ENCODE data around the gene STARD3. TPM values are rescaled to one million over a fixed set of nuclear protein-coding genes. Genes with fewer than 3 reads are reported as not detected.
A peak's percentile ranks its signal among the peaks of the same experiment; 100 is the strongest.

STARD3 gene
- total RNA-seq, 1 donor from 2014 or later: 58.2 TPM

DNA sequence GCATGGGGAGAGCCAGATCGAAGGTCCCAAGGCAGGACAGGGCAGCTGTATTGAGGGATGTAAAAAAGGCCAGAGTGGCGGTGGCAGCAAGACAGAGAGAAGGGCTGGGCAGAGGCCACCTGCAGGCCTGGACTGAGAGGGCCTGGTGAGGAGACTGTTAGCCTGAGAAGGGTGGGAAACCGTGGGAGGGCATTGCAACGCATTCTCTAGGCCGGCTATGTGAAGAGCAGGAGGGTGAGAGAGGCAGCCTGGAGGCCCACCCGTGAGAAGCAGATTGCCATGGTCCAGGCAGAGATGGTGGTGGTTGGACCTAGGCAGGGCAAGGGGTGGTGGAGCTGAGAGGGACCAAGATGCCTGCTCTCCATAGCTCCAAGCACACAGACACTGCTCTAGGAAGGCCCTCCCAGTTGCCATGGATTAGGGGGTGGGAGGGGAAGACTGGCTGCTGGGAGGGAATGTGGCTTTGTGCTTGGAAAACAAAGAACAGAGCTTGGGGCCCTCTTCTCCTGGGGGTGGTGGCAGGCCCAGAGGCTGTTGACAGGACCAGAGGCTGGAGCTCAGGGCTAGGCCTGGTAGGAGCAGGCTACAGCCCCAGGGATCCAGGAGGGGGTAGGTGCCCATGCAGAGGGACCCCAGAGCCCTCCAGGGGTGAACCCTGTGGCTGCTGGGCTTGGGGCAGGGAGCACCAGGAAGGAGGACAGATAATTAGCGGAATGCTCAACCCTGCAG lies 15.8 kb downstream of the STARD3 start:
- H3K4me1 Mint-ChIP-seq: peaks cover 23% of the 10 kb centered on the region

DNA sequence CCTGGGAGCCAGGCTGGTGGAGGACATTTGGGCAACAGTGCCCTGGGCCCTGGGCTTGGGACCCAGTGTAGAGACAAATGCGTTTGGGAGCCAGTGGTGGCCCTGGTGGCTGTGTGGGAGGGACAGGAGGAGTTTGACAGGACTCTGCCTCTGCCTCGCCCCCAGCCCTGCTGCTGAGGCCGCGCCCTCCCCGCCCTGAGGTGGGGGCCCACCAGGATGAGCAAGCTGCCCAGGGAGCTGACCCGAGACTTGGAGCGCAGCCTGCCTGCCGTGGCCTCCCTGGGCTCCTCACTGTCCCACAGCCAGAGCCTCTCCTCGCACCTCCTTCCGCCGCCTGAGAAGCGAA lies 16.3 kb downstream of the STARD3 start:
- Mint-ChIP-seq H3K27me3 (no peaks in the 10 kb centered on the region), H3K4me1 (peaks cover 28% of the 10 kb centered on the region), H3K4me3 (no peak overlapping the region), H3K9me3 (no peaks in the 10 kb centered on the region), H3K36me3 (ENCODE audit: low read depth) (peaks cover 42% of the 10 kb centered on the region), H3K27ac (no peak overlapping the region)
- ATAC-seq (ENCODE audit: low read depth) (no peak), DNase-seq (no peak)
- intact Hi-C loops (cut with micrococcal nuclease): no loop called here
- POLR2A ChIA-PET: interaction anchor here (1.0 kb wide), 1 partner anchor 14 kb away, joined by 5 read pairs; no protein-coding TSS in a partner anchor
- CTCF ChIA-PET: interaction anchor here (0.8 to 2.6 kb wide), 17 partner anchors 10 to 106 kb away, joined by 3 to 16 read pairs (median 5); partner anchors contain the start of genes MIEN1, PNMT and TCAP
- TF ChIP-seq, protein P1, sequence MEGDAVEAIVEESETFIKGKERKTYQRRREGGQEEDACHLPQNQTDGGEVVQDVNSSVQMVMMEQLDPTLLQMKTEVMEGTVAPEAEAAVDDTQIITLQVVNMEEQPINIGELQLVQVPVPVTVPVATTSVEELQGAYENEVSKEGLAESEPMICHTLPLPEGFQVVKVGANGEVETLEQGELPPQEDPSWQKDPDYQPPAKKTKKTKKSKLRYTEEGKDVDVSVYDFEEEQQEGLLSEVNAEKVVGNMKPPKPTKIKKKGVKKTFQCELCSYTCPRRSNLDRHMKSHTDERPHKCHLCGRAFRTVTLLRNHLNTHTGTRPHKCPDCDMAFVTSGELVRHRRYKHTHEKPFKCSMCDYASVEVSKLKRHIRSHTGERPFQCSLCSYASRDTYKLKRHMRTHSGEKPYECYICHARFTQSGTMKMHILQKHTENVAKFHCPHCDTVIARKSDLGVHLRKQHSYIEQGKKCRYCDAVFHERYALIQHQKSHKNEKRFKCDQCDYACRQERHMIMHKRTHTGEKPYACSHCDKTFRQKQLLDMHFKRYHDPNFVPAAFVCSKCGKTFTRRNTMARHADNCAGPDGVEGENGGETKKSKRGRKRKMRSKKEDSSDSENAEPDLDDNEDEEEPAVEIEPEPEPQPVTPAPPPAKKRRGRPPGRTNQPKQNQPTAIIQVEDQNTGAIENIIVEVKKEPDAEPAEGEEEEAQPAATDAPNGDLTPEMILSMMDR (IDR thresholded peaks at IDR 0.05): no peak

More for the DNA sequence above, 15.8 kb downstream of the STARD3 start:
- intact Hi-C loops (cut with micrococcal nuclease): no loop called here
- ChIA-PET POLR2A (interaction anchor here (0.9 to 1.0 kb wide), 2 partner anchors 15 to 36 kb away, joined by 3 to 5 read pairs; no protein-coding TSS in a partner anchor), CTCF (interaction anchor here (0.9 to 2.6 kb wide), 8 partner anchors 10 to 48 kb away, joined by 3 to 14 read pairs (median 4); partner anchors contain the start of gene PNMT)
- Mint-ChIP-seq H3K27me3 (no peaks in the 10 kb centered on the region), H3K27ac (no peak overlapping the region), H3K9me3 (no peaks in the 10 kb centered on the region), H3K4me3 (no peak overlapping the region), H3K36me3 (ENCODE audit: low read depth) (peaks cover 39% of the 10 kb centered on the region)
- TF ChIP-seq, protein P1 (IDR thresholded peaks at IDR 0.05): no peak
- ATAC-seq (ENCODE audit: low read depth) (no peak), DNase-seq (no peak)

DNA sequence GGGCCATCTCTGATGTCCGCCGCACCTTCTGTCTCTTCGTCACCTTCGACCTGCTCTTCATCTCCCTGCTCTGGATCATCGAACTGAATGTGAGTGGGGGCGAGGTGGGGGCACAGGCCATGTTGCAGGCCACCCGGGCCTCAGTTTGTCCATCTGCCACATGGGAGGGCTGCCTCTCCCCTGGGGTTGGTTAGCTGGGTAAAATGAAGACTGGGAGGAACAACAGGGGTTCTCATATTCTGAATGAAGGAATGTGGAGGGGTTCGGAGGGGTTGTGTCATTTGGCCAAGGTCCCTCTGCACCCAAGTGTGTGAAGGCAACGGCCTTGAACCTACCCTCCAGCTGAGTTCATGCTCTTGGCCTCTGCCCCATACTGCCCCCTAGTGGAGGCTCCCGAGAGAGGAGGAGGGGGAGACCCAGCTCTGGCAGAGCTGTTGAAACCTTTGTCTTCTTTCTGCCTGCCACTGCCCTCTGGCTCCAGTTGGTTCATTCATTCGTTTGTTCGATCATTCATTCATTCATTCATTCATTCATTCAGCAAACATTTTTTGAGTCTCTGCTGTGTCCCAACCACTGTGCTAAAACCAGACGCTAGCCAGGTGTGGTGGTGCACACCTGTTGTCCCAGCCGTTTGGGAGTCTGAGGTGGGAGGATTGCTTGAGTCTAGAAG lies 16.9 kb downstream of the STARD3 start:
- no peaks in the 10 kb centered on the region for H3K9me3 Mint-ChIP-seq
- ATAC-seq (ENCODE audit: low read depth): peak; percentile 75
- ChIA-PET POLR2A (interaction anchor here (1.2 kb wide), 1 partner anchor 99 kb away, joined by 3 read pairs; no protein-coding TSS in a partner anchor), CTCF (interaction anchor here (0.6 to 2.6 kb wide), 19 partner anchors 10 to 167 kb away, joined by 3 to 16 read pairs (median 4); partner anchors contain the start of genes MIEN1, PNMT and TCAP)
- intact Hi-C loops (cut with micrococcal nuclease): no loop called here
- no peak overlapping the region for H3K27ac Mint-ChIP-seq
- DNase-seq: no peak
- H3K27me3 Mint-ChIP-seq: no peaks in the 10 kb centered on the region
- peaks cover 41% of the 10 kb centered on the region for H3K36me3 Mint-ChIP-seq (ENCODE audit: low read depth)
- TF ChIP-seq, protein P1 (IDR thresholded peaks at IDR 0.05): no peak
- peaks cover 33% of the 10 kb centered on the region for H3K4me1 Mint-ChIP-seq
- H3K4me3 Mint-ChIP-seq: no peak overlapping the region

DNA sequence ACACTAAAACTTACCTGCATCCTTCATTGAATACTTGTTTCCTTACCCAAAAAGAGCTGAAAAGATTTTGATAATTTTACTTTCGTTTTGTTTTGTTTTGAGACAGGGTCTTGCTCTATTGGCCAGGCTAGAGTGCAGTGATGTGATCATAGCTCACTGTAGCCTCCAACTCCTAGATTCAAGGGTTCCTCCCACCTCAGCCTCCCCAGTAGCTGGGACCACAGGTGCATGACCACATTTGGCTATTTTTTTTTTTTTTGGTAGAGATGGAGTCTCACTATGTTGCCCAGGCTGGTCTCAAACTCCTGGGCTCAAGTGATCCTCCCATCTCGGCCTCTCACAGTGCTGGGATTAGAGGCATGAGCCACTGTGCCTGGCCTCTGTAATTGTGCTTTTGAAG lies 18.2 kb downstream of the STARD3 start:
- H3K4me1 Mint-ChIP-seq: peaks cover 42% of the 10 kb centered on the region
- H3K27me3 Mint-ChIP-seq: no peaks in the 10 kb centered on the region
- H3K36me3 Mint-ChIP-seq (ENCODE audit: low read depth): peaks cover 37% of the 10 kb centered on the region
- ChIA-PET CTCF (interaction anchor here (0.7 to 2.6 kb wide), 11 partner anchors 11 to 104 kb away, joined by 3 to 16 read pairs (median 6); partner anchors contain the start of gene TCAP), POLR2A (interaction anchor here (1.2 to 1.4 kb wide), 2 partner anchors 10 to 98 kb away, joined by 3 to 4 read pairs; partner anchors contain the start of gene TCAP)
- no peak overlapping the region for H3K27ac Mint-ChIP-seq
- no peaks in the 10 kb centered on the region for H3K9me3 Mint-ChIP-seq
- TF ChIP-seq, protein P1 (IDR thresholded peaks at IDR 0.05): no peak
- ATAC-seq (ENCODE audit: low read depth) (no peak), DNase-seq (no peak)
- no peak overlapping the region for H3K4me3 Mint-ChIP-seq
- intact Hi-C loops (cut with micrococcal nuclease): no loop called here

DNA sequence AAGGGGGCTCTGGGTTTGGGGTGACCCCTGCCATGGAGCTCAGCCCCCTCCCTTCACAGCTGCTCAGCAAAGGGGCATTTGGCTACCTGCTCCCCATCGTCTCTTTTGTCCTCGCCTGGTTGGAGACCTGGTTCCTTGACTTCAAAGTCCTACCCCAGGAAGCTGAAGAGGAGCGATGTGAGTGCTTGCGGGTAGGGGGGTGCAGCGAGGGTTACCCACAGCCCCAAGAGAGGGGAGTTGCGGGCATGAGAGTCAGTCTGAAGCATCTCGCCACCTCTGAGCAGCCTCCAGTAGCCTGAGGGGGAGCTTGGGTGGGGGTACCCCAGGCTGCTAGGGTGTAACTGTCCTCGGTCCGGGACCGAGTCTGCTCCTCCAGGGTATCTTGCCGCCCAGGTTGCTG lies 21.4 kb downstream of the STARD3 start:
- ChIA-PET CTCF (no interaction called here), POLR2A (no interaction called here)
- H3K27ac Mint-ChIP-seq: peak overlapping the region; percentile 53
- H3K36me3 Mint-ChIP-seq (ENCODE audit: low read depth): peaks cover 47% of the 10 kb centered on the region
- intact Hi-C loops (cut with micrococcal nuclease): loop anchor here (2.0 kb wide), 1 partner anchor 22 kb away; the partner anchor contains the start of gene STARD3
- H3K4me3 Mint-ChIP-seq: no peak overlapping the region
- peaks cover 49% of the 10 kb centered on the region for H3K4me1 Mint-ChIP-seq
- DNase-seq: no peak
- H3K27me3 Mint-ChIP-seq: no peaks in the 10 kb centered on the region
- H3K9me3 Mint-ChIP-seq: no peaks in the 10 kb centered on the region
- ATAC-seq (ENCODE audit: low read depth): no peak
- TF ChIP-seq, protein P1 (IDR thresholded peaks at IDR 0.05): no peak

Data from activated B cell treated with CpG ODN at 0.5 μM for 24 hours (primary cell).